Astrocyte (in vitro differentiated cells and primary cell): ENCODE results near the gene CDKAL1. TPM values are rescaled to one million over a fixed set of nuclear protein-coding genes. Genes with fewer than 3 reads are reported as not detected.

Source experiments
- DNase-seq: peaks from one replicate; pipeline ENCODE4 v3.0.0-alpha.2; 2010; ENCODE audit warnings: low read depth
- FAIRE-seq: peaks from 2 replicates; lab custom pipeline; 2011; peaks lifted over from hg19 to GRCh38; lab: Jason Lieb, UNC
- H2AFZ ChIP-seq: 2 replicates; pipeline ENCODE4 v1.6.0; 2012; ENCODE audit warnings: low read depth, low read length, inconsistent platforms
- H3K27ac ChIP-seq: 2 replicates; pipeline ENCODE4 v1.5.1; 2011; ENCODE audit warnings: low read depth, low read length, inconsistent platforms
- H3K27me3 ChIP-seq: 2 replicates; pipeline ENCODE4 v1.6.0; 2011; ENCODE audit warnings: low read length, inconsistent platforms; ENCODE audit not compliant: insufficient read depth
- H3K36me3 ChIP-seq: 2 replicates; pipeline ENCODE4 v1.5.1; 2011; ENCODE audit warnings: low read length, inconsistent platforms; ENCODE audit not compliant: insufficient read depth
- H3K4me1 ChIP-seq: 2 replicates; pipeline ENCODE4 v1.5.1; 2011; ENCODE audit warnings: low read length, inconsistent platforms; ENCODE audit not compliant: insufficient read depth
- H3K4me2 ChIP-seq: 2 replicates; pipeline ENCODE4 v1.6.0; 2012; ENCODE audit warnings: low read length, inconsistent platforms
- H3K4me3 ChIP-seq: 2 replicates; pipeline ENCODE4 v1.5.1; 2011; ENCODE audit warnings: low read depth, mild to moderate bottlenecking, low read length, inconsistent platforms; ENCODE audit not compliant: insufficient read depth
- H3K79me2 ChIP-seq: 2 replicates; pipeline ENCODE4 v1.6.0; 2012; ENCODE audit warnings: mild to moderate bottlenecking, low read length, inconsistent platforms; ENCODE audit not compliant: insufficient read depth
- H3K9ac ChIP-seq: 2 replicates; pipeline ENCODE4 v1.6.0; 2012; ENCODE audit warnings: mild to moderate bottlenecking, low read length, inconsistent platforms
- H3K9me3 ChIP-seq: 2 replicates; pipeline ENCODE4 v1.5.1; 2012; ENCODE audit warnings: low read depth, mild to moderate bottlenecking, low read length, inconsistent platforms; ENCODE audit not compliant: insufficient read depth
- H4K20me1 ChIP-seq: 2 replicates; pipeline ENCODE4 v1.6.0; 2012; ENCODE audit warnings: low read length, inconsistent platforms; ENCODE audit not compliant: insufficient read depth
- H3K27ac Mint-ChIP-seq: one replicate; pipeline ENCODE4 v1.8.0; 2021; ENCODE audit warnings: mild to moderate bottlenecking, mixed read lengths; ENCODE audit not compliant: unreplicated experiment
- H3K27me3 Mint-ChIP-seq: one replicate; pipeline ENCODE4 v1.8.0; 2021; ENCODE audit warnings: low read depth, mixed read lengths; ENCODE audit not compliant: unreplicated experiment
- H3K36me3 Mint-ChIP-seq: one replicate; pipeline ENCODE4 v1.8.0; 2021; ENCODE audit warnings: low read depth, mixed read lengths; ENCODE audit not compliant: unreplicated experiment
- H3K4me1 Mint-ChIP-seq: one replicate; pipeline ENCODE4 v1.8.0; 2021; ENCODE audit warnings: low read depth, mixed read lengths; ENCODE audit not compliant: unreplicated experiment
- H3K4me3 Mint-ChIP-seq: one replicate; pipeline ENCODE4 v1.8.0; 2021; ENCODE audit warnings: mild to moderate bottlenecking, moderate library complexity, mixed read lengths; ENCODE audit not compliant: unreplicated experiment
- H3K9me3 Mint-ChIP-seq: one replicate; pipeline ENCODE4 v1.8.0; 2021; ENCODE audit warnings: mild to moderate bottlenecking, mixed read lengths; ENCODE audit not compliant: unreplicated experiment
- EZH2 ChIP-seq: IDR thresholded peaks from 2 replicates; pipeline ENCODE4 v1.6.1; 2012; ENCODE audit warnings: mild to moderate bottlenecking, low read length, inconsistent platforms; ENCODE audit not compliant: insufficient read depth
- total RNA-seq: library from RNA; stranded (reverse); gene quantifications from 2 replicates; pipeline ENCODE4 v1.2.1, GENCODE V29; 2021
- TF ChIP-seq, protein P1 (sequence below): IDR thresholded peaks from 2 replicates; pipeline ENCODE4 v1.5.1; 2011; ENCODE audit warnings: low read depth, mild to moderate bottlenecking, inconsistent platforms, low read length, moderate library complexity; ENCODE audit not compliant: insufficient read depth

The CDKAL1 gene
- total RNA-seq, 1 donor from 2014 or later, result 13.7 TPM

DNA sequence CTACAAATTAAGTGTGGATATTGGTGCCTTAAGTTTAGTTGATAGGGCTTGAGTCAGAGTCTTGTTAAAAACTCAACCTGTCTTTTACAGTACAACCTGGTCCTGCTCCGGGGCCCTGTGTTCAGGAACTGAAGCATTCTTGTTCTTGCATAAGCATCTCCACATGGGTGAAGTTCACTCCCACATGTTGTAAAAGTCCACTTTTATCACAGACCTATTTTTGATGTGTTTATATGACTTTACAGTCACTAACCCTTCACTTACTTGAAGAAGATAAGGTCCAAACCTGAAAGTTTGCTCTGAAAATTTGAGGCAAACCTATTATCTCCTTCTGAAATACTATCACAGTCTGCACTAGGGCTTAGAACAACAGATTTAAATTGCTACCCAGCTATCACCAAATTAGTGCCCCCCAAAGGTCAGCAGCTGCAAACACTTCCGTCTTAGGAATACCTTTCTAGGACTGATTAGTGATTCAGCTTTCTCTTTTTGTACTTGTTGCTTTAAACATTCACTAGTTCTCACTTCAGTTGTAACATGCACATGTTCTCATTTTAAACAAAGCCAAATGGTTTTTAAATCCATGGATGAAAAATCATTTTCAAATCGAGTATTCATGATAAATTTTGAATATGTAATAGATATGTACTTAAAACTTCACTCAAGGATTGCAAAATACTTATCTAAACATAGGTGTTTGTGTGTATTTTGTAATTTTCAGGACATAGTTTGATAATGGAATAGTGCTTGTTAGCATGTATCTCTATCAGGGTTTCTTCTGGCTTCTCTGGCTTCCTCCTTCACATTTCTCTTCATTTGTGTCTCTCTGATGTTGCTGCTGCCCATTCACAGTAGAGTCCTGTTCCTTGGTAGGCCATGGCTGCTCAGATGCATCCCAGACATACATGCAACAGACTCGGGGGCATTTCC, 589.5 kb downstream of the CDKAL1 start:
- Histone ChIP-seq H3K4me1 (no peaks in the 10 kb centered on the region), H3K27me3 (no peaks in the 10 kb centered on the region), H3K36me3 (no peaks in the 10 kb centered on the region), H3K9ac (no peak overlapping the region), H3K79me2 (no peaks in the 10 kb centered on the region), H2AFZ (no peak overlapping the region), H3K27ac (no peak overlapping the region), H3K9me3 (no peaks in the 10 kb centered on the region), H3K4me3 (no peak overlapping the region), H4K20me1 (no peaks in the 10 kb centered on the region), H3K4me2 (no peak overlapping the region)
- DNase-seq (no peak), FAIRE-seq (no peak)
- Mint-ChIP-seq H3K9me3 (peaks cover 2% of the 10 kb centered on the region), H3K4me3 (no peak overlapping the region), H3K27me3 (no peaks in the 10 kb centered on the region), H3K4me1 (no peaks in the 10 kb centered on the region), H3K27ac (no peak overlapping the region), H3K36me3 (no peaks in the 10 kb centered on the region)
- TF ChIP-seq, protein P1, sequence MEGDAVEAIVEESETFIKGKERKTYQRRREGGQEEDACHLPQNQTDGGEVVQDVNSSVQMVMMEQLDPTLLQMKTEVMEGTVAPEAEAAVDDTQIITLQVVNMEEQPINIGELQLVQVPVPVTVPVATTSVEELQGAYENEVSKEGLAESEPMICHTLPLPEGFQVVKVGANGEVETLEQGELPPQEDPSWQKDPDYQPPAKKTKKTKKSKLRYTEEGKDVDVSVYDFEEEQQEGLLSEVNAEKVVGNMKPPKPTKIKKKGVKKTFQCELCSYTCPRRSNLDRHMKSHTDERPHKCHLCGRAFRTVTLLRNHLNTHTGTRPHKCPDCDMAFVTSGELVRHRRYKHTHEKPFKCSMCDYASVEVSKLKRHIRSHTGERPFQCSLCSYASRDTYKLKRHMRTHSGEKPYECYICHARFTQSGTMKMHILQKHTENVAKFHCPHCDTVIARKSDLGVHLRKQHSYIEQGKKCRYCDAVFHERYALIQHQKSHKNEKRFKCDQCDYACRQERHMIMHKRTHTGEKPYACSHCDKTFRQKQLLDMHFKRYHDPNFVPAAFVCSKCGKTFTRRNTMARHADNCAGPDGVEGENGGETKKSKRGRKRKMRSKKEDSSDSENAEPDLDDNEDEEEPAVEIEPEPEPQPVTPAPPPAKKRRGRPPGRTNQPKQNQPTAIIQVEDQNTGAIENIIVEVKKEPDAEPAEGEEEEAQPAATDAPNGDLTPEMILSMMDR, result no peak
- no peak for TF ChIP-seq EZH2

- Histone ChIP-seq H3K27ac (no peak overlapping the region), H3K4me2 (no peak overlapping the region), H3K4me1 (no peaks in the 10 kb centered on the region), H4K20me1 (no peaks in the 10 kb centered on the region), H3K36me3 (no peaks in the 10 kb centered on the region), H2AFZ (no peak overlapping the region), H3K27me3 (no peaks in the 10 kb centered on the region), H3K79me2 (no peaks in the 10 kb centered on the region), H3K9ac (no peak overlapping the region), H3K9me3 (no peaks in the 10 kb centered on the region), H3K4me3 (no peak overlapping the region)
- no peaks in the 10 kb centered on the region for H3K4me1 Mint-ChIP-seq
- H3K36me3 Mint-ChIP-seq, result no peaks in the 10 kb centered on the region
- peaks cover 2% of the 10 kb centered on the region for H3K9me3 Mint-ChIP-seq
- TF ChIP-seq EZH2, result no peak
- no peak overlapping the region for H3K27ac Mint-ChIP-seq
- H3K27me3 Mint-ChIP-seq, result no peaks in the 10 kb centered on the region
- FAIRE-seq (no peak), DNase-seq (no peak)
- H3K4me3 Mint-ChIP-seq, result no peak overlapping the region
These were observed 594.3 kb downstream of the CDKAL1 start for GRCh38 chr6:21128601-21129000.

GRCh38 chr6:21131406-21131805, 597.1 kb downstream of the CDKAL1 start:
- H3K4me1 ChIP-seq, result no peaks in the 10 kb centered on the region
- DNase-seq (no peak), FAIRE-seq (no peak)
- Mint-ChIP-seq H3K9me3 (peaks cover 2% of the 10 kb centered on the region), H3K36me3 (no peaks in the 10 kb centered on the region), H3K4me3 (no peak overlapping the region), H3K27ac (no peak overlapping the region), H3K27me3 (no peaks in the 10 kb centered on the region), H3K4me1 (no peaks in the 10 kb centered on the region)
- no peak overlapping the region for H3K4me3 ChIP-seq
- H3K4me2 ChIP-seq, result no peak overlapping the region
- no peaks in the 10 kb centered on the region for H3K36me3 ChIP-seq
- no peak overlapping the region for H3K27ac ChIP-seq
- no peaks in the 10 kb centered on the region for H3K9me3 ChIP-seq
- no peaks in the 10 kb centered on the region for H3K79me2 ChIP-seq
- no peak overlapping the region for H3K9ac ChIP-seq
- no peak overlapping the region for H2AFZ ChIP-seq
- TF ChIP-seq EZH2, result no peak
- TF ChIP-seq, protein P1, result no peak
- H3K27me3 ChIP-seq, result no peaks in the 10 kb centered on the region
- no peaks in the 10 kb centered on the region for H4K20me1 ChIP-seq
